Measurements from ENCODE around the gene CMTM1. TPM values are rescaled to one million over a fixed set of nuclear protein-coding genes. Genes with fewer than 3 reads are reported as not detected.
A peak's percentile ranks its signal among the peaks of the same experiment; 100 is the strongest.

The CMTM1 gene
- total RNA-seq, 6 experiments from 2014 or later, result 0.69 to 1.6 (median 0.90) TPM; not detected in 1

DNA sequence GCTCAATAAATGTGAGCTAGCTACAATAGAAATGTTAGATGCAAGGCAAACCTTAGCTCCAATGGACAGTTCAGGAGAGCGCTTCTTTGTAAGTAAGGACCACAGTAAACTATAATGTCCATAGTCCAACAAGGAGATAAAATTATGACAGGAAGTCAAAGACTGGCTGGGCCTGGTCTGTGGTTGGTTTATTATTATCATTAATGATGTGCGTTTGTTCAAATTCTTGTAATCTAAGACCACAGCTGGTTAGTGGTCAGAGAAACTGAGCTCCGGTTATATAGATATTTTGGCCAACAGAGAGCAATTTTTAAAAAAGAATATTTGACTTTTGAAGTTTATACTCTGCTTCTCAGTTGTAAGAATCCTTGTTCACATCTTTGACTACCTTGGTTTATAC is 8.3 kb downstream of the CMTM1 start:
- TF ChIP-seq, protein P1, sequence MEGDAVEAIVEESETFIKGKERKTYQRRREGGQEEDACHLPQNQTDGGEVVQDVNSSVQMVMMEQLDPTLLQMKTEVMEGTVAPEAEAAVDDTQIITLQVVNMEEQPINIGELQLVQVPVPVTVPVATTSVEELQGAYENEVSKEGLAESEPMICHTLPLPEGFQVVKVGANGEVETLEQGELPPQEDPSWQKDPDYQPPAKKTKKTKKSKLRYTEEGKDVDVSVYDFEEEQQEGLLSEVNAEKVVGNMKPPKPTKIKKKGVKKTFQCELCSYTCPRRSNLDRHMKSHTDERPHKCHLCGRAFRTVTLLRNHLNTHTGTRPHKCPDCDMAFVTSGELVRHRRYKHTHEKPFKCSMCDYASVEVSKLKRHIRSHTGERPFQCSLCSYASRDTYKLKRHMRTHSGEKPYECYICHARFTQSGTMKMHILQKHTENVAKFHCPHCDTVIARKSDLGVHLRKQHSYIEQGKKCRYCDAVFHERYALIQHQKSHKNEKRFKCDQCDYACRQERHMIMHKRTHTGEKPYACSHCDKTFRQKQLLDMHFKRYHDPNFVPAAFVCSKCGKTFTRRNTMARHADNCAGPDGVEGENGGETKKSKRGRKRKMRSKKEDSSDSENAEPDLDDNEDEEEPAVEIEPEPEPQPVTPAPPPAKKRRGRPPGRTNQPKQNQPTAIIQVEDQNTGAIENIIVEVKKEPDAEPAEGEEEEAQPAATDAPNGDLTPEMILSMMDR (IDR thresholded peaks at IDR 0.05), result no peak
- no peak for TF ChIP-seq POLR2A (IDR thresholded peaks at IDR 0.05)

DNA sequence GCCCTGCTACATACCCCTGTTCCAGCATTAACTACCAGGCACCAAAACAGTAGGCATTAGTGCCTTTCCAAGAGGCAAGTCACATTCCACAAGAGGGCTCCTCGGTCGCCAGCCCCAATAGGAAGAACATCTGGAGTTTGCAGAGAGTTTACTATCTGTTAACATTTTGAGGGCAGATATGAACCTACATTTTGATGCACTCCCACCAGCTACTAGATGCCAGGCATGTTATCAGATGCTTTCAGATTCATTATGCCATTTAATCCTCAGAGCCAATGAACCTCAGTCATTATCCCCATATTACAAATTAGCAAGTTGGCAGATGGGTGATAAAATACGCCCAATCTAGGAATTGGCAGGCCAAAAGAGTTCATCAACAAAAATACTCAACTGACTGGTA is 8.8 kb downstream of the CMTM1 start:
- ATAC-seq (no peak), DNase-seq (no peak)
- H3K36me3 ChIP-seq, result no peaks in the 10 kb centered on the region
- no peak overlapping the region for H3K27ac ChIP-seq
- WGBS (ENCODE audit: insufficient coverage, low coverage, low lambda C conversion rate, missing lambda C conversion rate), result 94% methylated on average over 3 of the region's 3 CpGs
- no peak overlapping the region for H3K4me3 ChIP-seq
- peaks cover 0 to 8% of the 10 kb centered on the region in 2 donors for H3K27me3 ChIP-seq
- peaks cover 0 to 6% (median 0%) of the 10 kb centered on the region in 4 donors for H3K4me1 ChIP-seq
- intact Hi-C loops (cut with DNase I), result no loop called here
- TF ChIP-seq, protein P1 (IDR thresholded peaks at IDR 0.05), result no peak
- no peak for TF ChIP-seq POLR2A (IDR thresholded peaks at IDR 0.05)
- H3K9me3 ChIP-seq, result no peaks in the 10 kb centered on the region

More for the DNA sequence above, 8.3 kb downstream of the CMTM1 start:
- ATAC-seq (no peak), DNase-seq (no peak)
- Histone ChIP-seq H3K9me3 (no peaks in the 10 kb centered on the region), H3K27ac (no peak overlapping the region), H3K4me3 (no peak overlapping the region), H3K4me1 (peaks cover 0 to 6% (median 0%) of the 10 kb centered on the region in 4 donors), H3K36me3 (no peaks in the 10 kb centered on the region), H3K27me3 (peaks cover 0 to 8% of the 10 kb centered on the region in 2 donors)
- 83% methylated on average over 2 of the region's 3 CpGs for WGBS (ENCODE audit: insufficient coverage, low coverage, low lambda C conversion rate, missing lambda C conversion rate)
- intact Hi-C loops (cut with DNase I), result no loop called here

DNA sequence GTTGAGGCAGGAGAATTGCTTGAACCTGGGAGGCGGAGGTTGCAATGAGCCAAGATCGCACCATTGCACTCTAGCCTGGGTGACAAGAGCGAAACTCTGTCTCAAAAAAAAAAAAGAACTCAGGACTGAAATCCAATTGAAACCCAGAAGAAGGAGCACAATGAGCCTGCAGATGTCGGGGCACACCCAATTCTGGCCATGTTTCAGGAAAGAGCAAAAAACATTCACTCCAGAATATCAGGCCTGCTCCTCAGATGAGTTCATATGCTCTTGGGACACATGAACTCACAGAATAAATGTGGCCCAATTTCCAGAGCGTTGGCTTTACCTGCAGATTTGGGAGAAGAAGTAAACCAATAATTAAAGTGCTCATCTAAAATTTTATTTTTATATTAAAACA is 10.1 kb downstream of the CMTM1 start:
- WGBS (ENCODE audit: insufficient coverage, low coverage, low lambda C conversion rate, missing lambda C conversion rate), result 89% methylated on average over 5 of the region's 5 CpGs
- no peak for ATAC-seq

DNA sequence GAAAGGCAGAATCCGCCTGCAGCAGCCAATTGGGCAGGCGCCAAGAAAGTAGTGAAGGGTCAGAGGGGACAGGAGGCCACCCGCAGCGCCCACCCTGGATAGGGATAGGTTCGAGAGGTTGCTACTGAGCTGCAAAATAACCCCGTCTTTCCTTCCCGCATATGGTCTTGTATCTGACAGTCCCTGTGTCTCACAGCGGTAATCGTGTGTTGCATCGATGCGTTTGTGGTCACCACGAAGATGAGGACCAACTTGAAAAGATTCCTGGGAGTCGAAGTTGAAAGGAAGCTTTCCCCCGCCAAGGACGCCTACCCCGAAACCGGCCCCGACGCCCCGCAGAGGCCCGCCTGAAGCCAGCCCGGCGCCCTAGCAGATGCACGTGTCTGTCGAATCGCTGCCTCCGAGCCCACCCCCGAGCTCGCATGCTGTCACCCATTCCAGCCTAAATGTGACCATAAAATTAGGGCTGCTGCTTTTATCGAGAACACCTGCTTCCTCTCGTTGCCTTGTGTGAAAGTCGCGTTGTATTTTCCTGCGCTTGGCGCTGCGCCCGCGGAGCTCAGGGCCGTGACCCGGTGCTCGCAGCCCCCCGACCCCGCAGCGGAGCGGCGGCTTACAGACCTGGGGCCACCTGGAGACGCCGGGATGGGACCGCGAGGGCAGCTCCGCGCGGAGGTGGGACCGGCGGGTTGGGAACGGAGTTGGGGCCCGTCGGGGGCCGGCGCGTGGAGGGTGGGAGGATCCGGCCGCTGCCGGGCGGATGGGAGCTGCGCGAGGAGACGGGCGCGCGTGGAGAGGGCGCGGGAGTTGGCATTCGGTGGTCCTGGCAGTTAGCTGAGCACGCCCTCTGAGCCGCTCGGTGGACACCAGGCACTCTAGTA is 12.7 kb downstream of the CMTM1 start, which contains the start of gene CMTM2:
CMTM2 (plus strand) TSS at position 813 of the 881 bp plus-strand sequence. CDS start 145 bp downstream, outside the sequence.
- peaks cover 0 to 8% of the 10 kb centered on the region in 2 donors for H3K27me3 ChIP-seq
- H3K9me3 ChIP-seq, result no peaks in the 10 kb centered on the region
- ATAC-seq, result peak in 2 of 4 donors; percentile 27 to 43
- no peak for TF ChIP-seq POLR2A (IDR thresholded peaks at IDR 0.05)
- TF ChIP-seq, protein P1 (IDR thresholded peaks at IDR 0.05), result no peak
- no peaks in the 10 kb centered on the region for H3K36me3 ChIP-seq
- H3K4me3 ChIP-seq, result peak within 1 kb of the TSS in 1 of 3 donors; percentile 7
- H3K4me1 ChIP-seq, result peaks cover 0 to 6% (median 0%) of the 10 kb centered on the region in 4 donors
- no peak for DNase-seq
- H3K27ac ChIP-seq, result no peak within 1 kb of the TSS
- WGBS (ENCODE audit: insufficient coverage, low coverage, low lambda C conversion rate, missing lambda C conversion rate), result 26% methylated on average over 32 of the region's 77 CpGs
- intact Hi-C loops (cut with DNase I), result no loop called here

More for the DNA sequence above, 10.1 kb downstream of the CMTM1 start:
- H3K4me3 ChIP-seq, result no peak overlapping the region
- TF ChIP-seq POLR2A (IDR thresholded peaks at IDR 0.05), result no peak
- TF ChIP-seq, protein P1 (IDR thresholded peaks at IDR 0.05), result no peak
- peaks cover 0 to 6% (median 0%) of the 10 kb centered on the region in 4 donors for H3K4me1 ChIP-seq
- no peak for DNase-seq
- H3K27me3 ChIP-seq, result peaks cover 0 to 8% of the 10 kb centered on the region in 2 donors
- H3K27ac ChIP-seq, result no peak overlapping the region
- no peaks in the 10 kb centered on the region for H3K36me3 ChIP-seq
- no peaks in the 10 kb centered on the region for H3K9me3 ChIP-seq
- intact Hi-C loops (cut with DNase I), result no loop called here

Measured in right lobe of liver (tissue), 6 donors.